Transverse colon (tissue), 4 donors: ENCODE data around the gene SCLT1.

Experiments used
- EP300 ChIP-seq: sonication (generic); formaldehyde crosslinking; IDR thresholded peaks from one replicate; pipeline ENCODE4 v1.6.1; 2017; ENCODE audit warnings: antibody characterized with exemption, low read depth
- POLR2AphosphoS5 ChIP-seq, 3 donors: sonication (generic); formaldehyde crosslinking; IDR thresholded peaks; one replicate each; pipeline ENCODE4 v1.6.1; 2016; ENCODE audit warnings: antibody characterized with exemption in 3 of 3
- TF ChIP-seq, protein P1 (sequence below), 5 experiments: fragments of 200-600 bp in 3 of 5; fragments of 450-650 bp in 2 of 5; sonication (generic) in 3 of 5; IDR thresholded peaks; 1 replicate in 2 of 5; 2 replicates in 3 of 5; pipeline ENCODE4 v1.5.1; 2016 to 2017; ENCODE audit warnings: antibody characterized with exemption in 5 of 5, inconsistent platforms in 3 of 5, mild to moderate bottlenecking in 2 of 5, moderate library complexity in 1 of 5

DNA sequence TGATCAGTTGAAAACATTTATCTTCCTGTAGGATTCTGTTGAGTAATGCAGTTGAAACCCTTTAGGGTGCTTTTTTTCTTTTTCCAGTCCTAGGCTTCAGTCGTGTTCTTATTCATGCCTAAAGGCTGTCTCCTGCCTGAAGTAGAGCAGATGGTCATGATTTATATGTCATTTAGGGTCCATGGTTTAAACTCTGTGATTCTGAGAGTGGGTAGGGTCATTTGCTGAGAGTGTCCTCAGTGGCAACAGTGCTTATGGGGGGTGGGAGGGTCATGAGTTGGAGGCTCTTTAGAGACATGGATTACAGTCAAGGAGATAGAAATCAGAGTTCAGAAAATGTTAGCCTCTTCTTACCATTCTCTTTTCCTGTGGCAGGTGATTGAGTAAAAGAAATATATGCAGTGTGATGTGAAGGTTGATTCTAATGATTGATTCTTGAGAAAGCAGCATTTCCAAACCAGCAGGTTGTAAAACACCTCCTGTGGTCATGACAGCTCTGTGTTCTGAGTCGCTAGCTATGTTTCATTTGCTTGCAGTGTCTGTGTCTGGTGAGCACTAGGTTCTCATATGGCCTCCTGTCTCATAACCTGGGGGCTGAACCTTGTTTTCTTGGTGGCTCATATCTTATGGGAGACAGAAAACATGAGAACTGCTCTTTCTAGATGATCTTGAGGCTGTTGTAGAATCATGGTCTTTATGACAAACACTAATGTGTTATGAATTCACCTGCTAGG, 223.4 kb downstream of the SCLT1 start:
- TF ChIP-seq, protein P1, sequence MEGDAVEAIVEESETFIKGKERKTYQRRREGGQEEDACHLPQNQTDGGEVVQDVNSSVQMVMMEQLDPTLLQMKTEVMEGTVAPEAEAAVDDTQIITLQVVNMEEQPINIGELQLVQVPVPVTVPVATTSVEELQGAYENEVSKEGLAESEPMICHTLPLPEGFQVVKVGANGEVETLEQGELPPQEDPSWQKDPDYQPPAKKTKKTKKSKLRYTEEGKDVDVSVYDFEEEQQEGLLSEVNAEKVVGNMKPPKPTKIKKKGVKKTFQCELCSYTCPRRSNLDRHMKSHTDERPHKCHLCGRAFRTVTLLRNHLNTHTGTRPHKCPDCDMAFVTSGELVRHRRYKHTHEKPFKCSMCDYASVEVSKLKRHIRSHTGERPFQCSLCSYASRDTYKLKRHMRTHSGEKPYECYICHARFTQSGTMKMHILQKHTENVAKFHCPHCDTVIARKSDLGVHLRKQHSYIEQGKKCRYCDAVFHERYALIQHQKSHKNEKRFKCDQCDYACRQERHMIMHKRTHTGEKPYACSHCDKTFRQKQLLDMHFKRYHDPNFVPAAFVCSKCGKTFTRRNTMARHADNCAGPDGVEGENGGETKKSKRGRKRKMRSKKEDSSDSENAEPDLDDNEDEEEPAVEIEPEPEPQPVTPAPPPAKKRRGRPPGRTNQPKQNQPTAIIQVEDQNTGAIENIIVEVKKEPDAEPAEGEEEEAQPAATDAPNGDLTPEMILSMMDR (IDR thresholded peaks at IDR 0.05): no peak
- TF ChIP-seq EP300 (no peak), POLR2AphosphoS5 (IDR thresholded peaks at IDR 0.05) (no peak)
